HG02870 (cell line): ENCODE results near the gene ARFIP1.
"Not testable (repeated sequence)": the region's sequence is repeated elsewhere in the genome, so short reads cannot be mapped to it uniquely, and the experiment has no call there.

Source experiments
- ATAC-seq: cut with Tn5 transposase; IDR thresholded peaks from one replicate; pipeline ENCODE4 v1.9.1; 2021; ENCODE audit warnings: mild to moderate bottlenecking, moderate library complexity; ENCODE audit not compliant: unreplicated experiment

Gene ARFIP1

GRCh38 chr4:152836936-152837335 lies 57.2 kb downstream of the ARFIP1 start:
- ATAC-seq = no peak

- not testable (repeated sequence) for ATAC-seq
Measured at GRCh38 chr4:152839729-152840128, 60.0 kb downstream of the ARFIP1 start.

- ATAC-seq = no peak
Measured at GRCh38 chr4:152843481-152844090, 63.8 kb downstream of the ARFIP1 start.

GRCh38 chr4:152847376-152847775 lies 67.6 kb downstream of the ARFIP1 start:
- ATAC-seq = no peak

- no peak for ATAC-seq
Measured at GRCh38 chr4:152848508-152848907, 68.8 kb downstream of the ARFIP1 start.

DNA sequence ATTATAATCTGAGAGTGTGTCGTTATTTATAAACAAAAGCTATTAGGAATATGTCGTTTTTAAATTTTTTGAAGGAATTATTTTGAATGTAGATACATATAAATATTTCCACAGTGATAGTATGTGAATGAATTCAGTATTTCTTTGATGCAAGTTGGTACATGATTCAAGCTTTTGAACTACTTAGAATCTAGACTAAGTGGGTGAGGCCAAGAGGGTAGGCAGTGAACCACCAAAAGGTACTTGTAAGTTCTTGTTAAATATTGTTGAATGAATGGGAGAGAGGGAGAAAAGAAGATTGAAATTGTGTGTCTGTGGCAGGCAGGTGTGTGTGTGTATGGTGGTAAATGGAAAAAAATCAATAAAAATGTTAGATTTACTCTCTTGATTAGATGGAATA lies 69.6 kb downstream of the ARFIP1 start:
- ATAC-seq = no peak

- ATAC-seq = no peak
Measured at GRCh38 chr4:152850377-152850776, 70.6 kb downstream of the ARFIP1 start.

- no peak for ATAC-seq
Measured at GRCh38 chr4:152851226-152851625, 71.5 kb downstream of the ARFIP1 start.

- no peak for ATAC-seq
Measured at GRCh38 chr4:152853293-152853692, 73.5 kb downstream of the ARFIP1 start.

- not testable (repeated sequence) for ATAC-seq
Measured at GRCh38 chr4:152854016-152854415, 74.3 kb downstream of the ARFIP1 start.

GRCh38 chr4:152856960-152857359 lies 77.2 kb downstream of the ARFIP1 start:
- no peak for ATAC-seq

DNA sequence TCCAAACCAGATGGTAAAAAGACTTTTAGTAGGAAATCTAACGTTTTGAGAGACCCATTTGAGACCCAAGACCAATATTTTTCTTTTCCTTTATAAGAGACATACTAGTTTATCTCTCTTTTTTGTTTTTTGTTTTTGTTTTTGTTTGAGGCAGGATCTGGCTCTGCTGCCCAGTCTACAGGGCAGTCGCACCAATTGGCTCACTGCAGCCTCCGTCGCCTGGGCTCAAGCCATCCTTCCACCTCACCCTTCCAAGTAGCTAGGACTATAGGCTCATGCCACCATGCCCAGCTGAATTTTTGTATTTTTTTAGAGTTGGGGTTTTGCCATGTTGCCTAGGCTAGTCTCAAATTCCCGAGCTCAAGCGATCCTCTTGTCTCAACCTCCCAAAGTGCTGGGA lies 79.2 kb downstream of the ARFIP1 start:
- ATAC-seq = no peak

- no peak for ATAC-seq
Measured at GRCh38 chr4:152860046-152860445, 80.3 kb downstream of the ARFIP1 start.

GRCh38 chr4:152862608-152863007 lies 82.9 kb downstream of the ARFIP1 start:
- no peak for ATAC-seq

- no peak for ATAC-seq
Measured at GRCh38 chr4:152864361-152864760, 84.6 kb downstream of the ARFIP1 start.

DNA sequence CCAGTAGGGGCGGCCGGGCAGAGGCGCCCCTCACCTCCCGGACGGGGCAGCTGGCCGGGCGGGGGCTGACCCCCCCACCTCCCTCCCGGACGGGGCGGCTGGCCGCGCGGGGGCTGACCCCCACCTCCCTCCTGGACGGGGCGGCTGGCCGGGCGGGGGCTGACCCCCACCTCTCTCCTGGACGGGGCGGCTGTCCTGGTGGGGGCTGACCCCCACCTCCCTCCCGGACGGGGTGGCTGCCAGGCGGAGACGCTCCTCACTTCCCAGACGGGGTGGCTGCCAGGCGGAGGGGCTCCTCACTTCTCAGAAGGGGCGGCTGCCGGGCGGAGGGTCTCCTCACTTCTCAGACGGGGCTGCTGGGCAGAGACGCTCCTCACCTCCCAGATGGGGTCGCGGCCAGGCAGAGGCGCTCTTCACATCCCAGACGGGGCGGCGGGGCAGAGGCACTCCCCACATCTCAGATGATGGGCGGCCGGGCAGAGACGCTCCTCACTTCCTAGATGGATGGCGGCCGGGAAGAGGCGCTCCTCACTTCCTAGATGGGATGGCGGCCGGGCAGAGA lies 86.8 kb downstream of the ARFIP1 start:
- ATAC-seq = not testable (repeated sequence)

DNA sequence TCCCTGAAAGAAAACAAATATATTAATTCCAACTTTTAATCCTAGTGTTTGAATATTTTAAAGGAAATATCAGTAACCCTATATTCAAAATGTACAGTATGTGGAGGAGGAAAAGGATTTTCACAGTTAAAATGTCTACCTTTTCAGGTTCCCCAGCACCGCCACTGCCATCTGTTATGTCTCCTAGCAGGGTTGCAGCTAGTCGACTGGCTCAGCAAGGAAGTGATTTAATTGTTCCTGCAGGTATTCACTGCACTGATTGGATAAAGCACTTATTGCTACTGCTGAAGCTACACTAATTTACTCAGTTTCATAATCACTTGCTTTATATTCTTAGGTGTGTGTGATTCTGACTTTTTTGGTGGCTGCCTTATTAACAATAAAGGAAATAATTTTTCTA lies 90.9 kb downstream of the ARFIP1 start:
- no peak for ATAC-seq

- no peak for ATAC-seq
Measured at GRCh38 chr4:152875261-152875660, 95.5 kb downstream of the ARFIP1 start.

- ATAC-seq = no peak
Measured at GRCh38 chr4:152877868-152878267, 98.1 kb downstream of the ARFIP1 start.

DNA sequence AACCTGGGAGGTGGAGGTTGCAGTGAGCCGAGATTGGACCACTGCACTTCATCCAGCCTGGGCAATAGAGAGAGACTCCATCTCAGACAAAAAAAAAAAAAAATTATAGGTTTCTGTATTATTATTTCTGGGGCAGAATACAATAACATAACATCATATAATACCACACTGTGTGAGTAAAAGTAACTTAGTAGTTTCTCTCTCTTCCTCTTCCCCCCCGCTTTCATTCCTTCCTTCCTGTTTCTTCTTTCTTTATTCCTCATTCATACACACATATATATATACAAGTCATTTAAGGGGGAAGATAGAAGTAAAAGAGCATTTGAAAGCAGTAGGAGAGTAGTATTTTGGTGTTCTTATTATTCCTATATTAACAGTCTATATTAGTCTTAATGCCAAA lies 100.5 kb downstream of the ARFIP1 start:
- ATAC-seq = no peak

DNA sequence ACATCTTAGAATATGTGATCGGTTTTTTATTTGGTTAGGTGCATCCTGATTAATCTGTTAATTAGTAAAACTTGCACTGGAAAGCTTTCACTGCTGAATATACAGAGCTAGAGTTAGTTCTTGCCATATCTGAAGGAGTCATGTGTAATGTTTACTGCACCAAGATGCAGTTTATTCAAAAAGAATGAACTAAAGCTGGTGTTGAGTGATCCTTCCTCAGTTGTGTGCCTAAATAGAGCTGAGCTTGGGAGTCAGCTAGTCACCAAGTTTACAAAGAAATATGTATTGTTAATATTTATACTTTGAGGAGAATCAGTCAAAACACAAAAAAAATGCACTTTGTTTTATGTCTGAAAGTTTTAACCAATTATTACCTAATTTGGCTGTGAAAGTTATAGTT lies 102.2 kb downstream of the ARFIP1 start:
- no peak for ATAC-seq

GRCh38 chr4:152885185-152885584 lies 105.4 kb downstream of the ARFIP1 start:
- ATAC-seq = no peak

DNA sequence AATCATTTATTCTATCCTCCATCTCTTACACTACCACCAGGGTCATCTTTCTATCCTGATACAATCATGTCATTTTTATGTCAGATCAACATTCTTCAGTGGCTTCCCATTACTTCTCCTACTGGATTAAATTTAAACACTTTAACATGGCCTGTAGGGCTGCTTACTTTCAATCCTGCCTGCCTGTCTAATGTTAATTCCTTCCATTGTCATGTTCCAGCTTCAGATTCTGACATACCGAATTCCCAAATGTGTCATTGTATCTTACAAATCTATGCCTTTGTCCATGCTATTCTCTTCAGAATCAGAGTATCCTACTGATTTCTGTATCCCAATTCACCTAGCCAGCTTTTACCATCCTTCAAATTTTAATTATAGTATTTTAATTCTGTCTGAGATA lies 106.4 kb downstream of the ARFIP1 start:
- no peak for ATAC-seq
